Osteoblast (primary cell): ENCODE results near the gene TOMM40. TPM values are rescaled to one million over a fixed set of nuclear protein-coding genes. Genes with fewer than 3 reads are reported as not detected.
A peak's percentile ranks its signal among the peaks of the same experiment; 100 is the strongest.
"Not testable (repeated sequence)": the region's sequence is repeated elsewhere in the genome, so short reads cannot be mapped to it uniquely, and the experiment has no call there.

Experiments
- DNase-seq: peaks from one replicate; pipeline ENCODE4 v3.0.0; 2011; ENCODE audit warnings: low spot score, mixed read lengths; ENCODE audit not compliant: insufficient read length; ENCODE audit errors: missing footprints
- H2AFZ ChIP-seq: 2 replicates; pipeline ENCODE4 v1.6.0; 2011; ENCODE audit warnings: mild to moderate bottlenecking, low read length
- H3K27ac ChIP-seq: 2 replicates; pipeline ENCODE4 v1.5.1; 2011; ENCODE audit warnings: mild to moderate bottlenecking, low read depth, low read length, moderate library complexity
- H3K27me3 ChIP-seq: 2 replicates; pipeline ENCODE4 v1.6.0; 2012; ENCODE audit warnings: mild to moderate bottlenecking, control low read depth, inconsistent platforms, low read length, moderate library complexity; ENCODE audit not compliant: insufficient read depth
- H3K36me3 ChIP-seq: 2 replicates; pipeline ENCODE4 v1.5.1; 2011; ENCODE audit warnings: mild to moderate bottlenecking, low read length, control low read depth, moderate library complexity; ENCODE audit not compliant: insufficient read depth
- H3K4me1 ChIP-seq: 2 replicates; pipeline ENCODE4 v1.5.1; 2011; ENCODE audit warnings: mild to moderate bottlenecking, low read length, control low read depth, moderate library complexity; ENCODE audit not compliant: insufficient read depth
- H3K4me2 ChIP-seq: 2 replicates; pipeline ENCODE4 v1.6.0; 2011; ENCODE audit warnings: mild to moderate bottlenecking, low read length; ENCODE audit not compliant: insufficient read depth
- H3K4me3 ChIP-seq: fragments of 200-600 bp; sonication (generic); 3 replicates; pipeline ENCODE4 v1.5.1; 2012; ENCODE audit warnings: mild to moderate bottlenecking, low read length, inconsistent platforms; ENCODE audit not compliant: insufficient read depth
- H3K79me2 ChIP-seq: 2 replicates; pipeline ENCODE4 v1.6.0; 2012; ENCODE audit warnings: mild to moderate bottlenecking, low read length, control low read depth, inconsistent platforms; ENCODE audit not compliant: insufficient read depth
- H3K9me3 ChIP-seq: 2 replicates; pipeline ENCODE4 v1.5.1; 2011; ENCODE audit warnings: low read depth, low read length, control low read depth
- H4K20me1 ChIP-seq: 2 replicates; pipeline ENCODE4 v1.6.0; 2012; ENCODE audit warnings: mild to moderate bottlenecking, low read length, control low read depth; ENCODE audit not compliant: insufficient read depth
- CTCF ChIP-seq: IDR thresholded peaks from 2 replicates; pipeline ENCODE4 v1.5.1; 2011; ENCODE audit warnings: mild to moderate bottlenecking, low read depth, low read length, moderate library complexity; ENCODE audit errors: extremely low read depth
- total RNA-seq: library from RNA; depleted of rRNA; stranded (reverse); fragments of >200 nt; gene quantifications from 2 replicates; pipeline ENCODE4 v1.2.3, GENCODE V29; 2012

The TOMM40 gene
- total RNA-seq, 1 donor = 31.8 TPM

GRCh38 chr19:44908074-44908835 lies 17.2 kb downstream of the TOMM40 start:
- Histone ChIP-seq H3K4me1 (peaks cover 10% of the 10 kb centered on the region), H4K20me1 (peaks cover 5% of the 10 kb centered on the region), H3K4me2 (no peak overlapping the region), H3K79me2 (no peaks in the 10 kb centered on the region), H3K9me3 (no peaks in the 10 kb centered on the region), H3K27ac (no peak overlapping the region), H2AFZ (no peak overlapping the region), H3K4me3 (no peak overlapping the region), H3K27me3 (peaks cover 14% of the 10 kb centered on the region), H3K36me3 (no peaks in the 10 kb centered on the region)
- DNase-seq = peak; percentile 69
- no peak for TF ChIP-seq CTCF

- H3K27me3 ChIP-seq = peaks cover 14% of the 10 kb centered on the region
- TF ChIP-seq CTCF = no peak
- peaks cover 3% of the 10 kb centered on the region for H4K20me1 ChIP-seq
- no peaks in the 10 kb centered on the region for H3K79me2 ChIP-seq
- no peak overlapping the region for H3K4me2 ChIP-seq
- peak; percentile 57 for DNase-seq
- H2AFZ ChIP-seq = no peak overlapping the region
- H3K4me1 ChIP-seq = peaks cover 8% of the 10 kb centered on the region
- H3K27ac ChIP-seq = no peak overlapping the region
- no peak overlapping the region for H3K4me3 ChIP-seq
- no peaks in the 10 kb centered on the region for H3K36me3 ChIP-seq
- no peaks in the 10 kb centered on the region for H3K9me3 ChIP-seq
Observed at GRCh38 chr19:44908836-44909261, 17.8 kb downstream of the TOMM40 start.

GRCh38 chr19:44909775-44910174 lies 18.7 kb downstream of the TOMM40 start:
- H2AFZ ChIP-seq = no peak overlapping the region
- H3K4me1 ChIP-seq = peaks cover 7% of the 10 kb centered on the region
- H3K4me3 ChIP-seq = no peak overlapping the region
- DNase-seq = peak; percentile 44
- no peak for TF ChIP-seq CTCF
- H3K9me3 ChIP-seq = no peaks in the 10 kb centered on the region
- H3K36me3 ChIP-seq = no peaks in the 10 kb centered on the region
- H3K27me3 ChIP-seq = peaks cover 14% of the 10 kb centered on the region
- H3K27ac ChIP-seq = no peak overlapping the region
- H4K20me1 ChIP-seq = no peaks in the 10 kb centered on the region
- H3K4me2 ChIP-seq = no peak overlapping the region
- H3K79me2 ChIP-seq = no peaks in the 10 kb centered on the region

GRCh38 chr19:44911896-44912295 lies 20.8 kb downstream of the TOMM40 start:
- H2AFZ ChIP-seq, H3K79me2 ChIP-seq, H3K4me1 ChIP-seq, H3K27me3 ChIP-seq, H3K27ac ChIP-seq, H3K36me3 ChIP-seq, H3K9me3 ChIP-seq, H3K4me2 ChIP-seq, H4K20me1 ChIP-seq, H3K4me3 ChIP-seq: not testable (repeated sequence)
- peak; percentile 38 for DNase-seq
